Transverse colon (tissue), 4 donors: ENCODE results near the gene SLC28A3. TPM values are rescaled to one million over a fixed set of nuclear protein-coding genes. Genes with fewer than 3 reads are reported as not detected.

ENCODE experiments used
- DNase-seq: peaks from one replicate; pipeline ENCODE4 v3.0.0-alpha.2; 2019
- H3K27ac ChIP-seq, 4 donors: fragments of 200-600 bp; sonication (generic); 2 replicates each; pipeline ENCODE4 v1.5.1; 2016 to 2018; ENCODE audit warnings: inconsistent platforms in 4 of 4
- H3K27me3 ChIP-seq: fragments of 200-600 bp; sonication (generic); 2 replicates; pipeline ENCODE4 v1.5.1; 2017; ENCODE audit warnings: inconsistent platforms
- H3K36me3 ChIP-seq, 4 donors: fragments of 200-600 bp; sonication (generic); 2 replicates each; pipeline ENCODE4 v1.5.1; 2017 to 2019; ENCODE audit warnings: inconsistent platforms in 4 of 4
- H3K4me1 ChIP-seq, 4 donors: fragments of 200-600 bp; sonication (generic); 2 replicates each; pipeline ENCODE4 v1.5.1; 2017 to 2020; ENCODE audit warnings: inconsistent platforms in 4 of 4
- H3K4me3 ChIP-seq, 4 donors: fragments of 200-600 bp; sonication (generic); 1 replicate in 1 of 4; 2 replicates in 3 of 4; pipeline versions ENCODE4 v1.5.1 to v1.6.1; 2017 to 2019; ENCODE audit warnings: inconsistent platforms in 4 of 4
- H3K9me3 ChIP-seq, 2 donors: fragments of 200-600 bp; sonication (generic); 2 replicates each; pipeline ENCODE4 v1.5.1; 2017 to 2019; ENCODE audit warnings: inconsistent platforms in 2 of 2
- EP300 ChIP-seq: sonication (generic); formaldehyde crosslinking; IDR thresholded peaks from one replicate; pipeline ENCODE4 v1.6.1; 2017; ENCODE audit warnings: antibody characterized with exemption, low read depth
- POLR2A ChIP-seq: fragments of 450-650 bp; IDR thresholded peaks from one replicate; pipeline ENCODE4 v1.6.1; 2016; ENCODE audit warnings: antibody characterized with exemption, mild to moderate bottlenecking, moderate library complexity
- POLR2AphosphoS5 ChIP-seq, 3 donors: sonication (generic); formaldehyde crosslinking; IDR thresholded peaks; one replicate each; pipeline ENCODE4 v1.6.1; 2016; ENCODE audit warnings: antibody characterized with exemption in 3 of 3
- WGBS, 2 donors: methylation state at CpG; one replicate each; pipeline ENCODE4 v1.1.5; 2018; ENCODE audit warnings: low coverage in 1 of 2; 5-methylcytosine and 5-hydroxymethylcytosine counted together
- in situ Hi-C, 4 donors: fragments of 200-750 bp; cut with MboI; loops; one replicate each; pipeline versions ENCODE4 v1.15.0 to v1.15.1; 2017; ENCODE audit warnings: low sequenced_read_pairs in 3 of 4, low pct_ligation_motif_present in 1 of 4, low pct_unique_long_range_greater_than_20kb in 1 of 4
- intact Hi-C: fragments of 100-400 bp; cut with DNase I; formaldehyde crosslinking; loops from one replicate; pipeline ENCODE4 v1.15.1; 2023; ENCODE audit warnings: low total_unique reads
- total RNA-seq, 4 donors: library from RNA; depleted of rRNA; stranded (reverse); fragments of >200 nt; gene quantifications; one replicate each; pipeline ENCODE4 v1.1.0, GENCODE V29; 2016
- TF ChIP-seq, protein P1 (sequence below), 5 experiments: fragments of 200-600 bp in 3 of 5; fragments of 450-650 bp in 2 of 5; sonication (generic) in 3 of 5; IDR thresholded peaks; 1 replicate in 2 of 5; 2 replicates in 3 of 5; pipeline ENCODE4 v1.5.1; 2016 to 2017; ENCODE audit warnings: antibody characterized with exemption in 5 of 5, inconsistent platforms in 3 of 5, mild to moderate bottlenecking in 2 of 5, moderate library complexity in 1 of 5

SLC28A3 gene
- total RNA-seq, 4 donors from 2014 or later = 0.16 to 1.2 (median 0.41) TPM; not detected in 1

DNA sequence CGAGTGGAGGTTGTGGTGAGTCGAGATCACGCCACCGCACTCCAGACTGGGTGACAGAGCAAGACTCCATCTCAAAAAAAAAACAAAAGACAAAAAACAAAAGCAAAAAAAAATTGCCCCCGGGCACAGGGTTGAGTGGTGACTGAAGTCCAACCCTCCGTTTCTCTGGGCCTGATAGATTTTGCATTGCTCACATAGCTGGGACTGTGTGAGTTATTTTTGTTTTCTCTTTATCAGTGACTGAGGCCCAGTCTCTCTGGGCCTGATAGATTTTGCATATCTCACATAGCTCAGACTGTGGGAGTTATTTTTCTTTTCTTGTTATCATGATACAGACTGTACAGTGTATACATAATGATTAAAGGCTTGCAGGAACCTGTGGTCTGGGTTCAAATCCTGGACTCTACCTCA, 2.6 kb upstream of the SLC28A3 start:
- TF ChIP-seq, protein P1, sequence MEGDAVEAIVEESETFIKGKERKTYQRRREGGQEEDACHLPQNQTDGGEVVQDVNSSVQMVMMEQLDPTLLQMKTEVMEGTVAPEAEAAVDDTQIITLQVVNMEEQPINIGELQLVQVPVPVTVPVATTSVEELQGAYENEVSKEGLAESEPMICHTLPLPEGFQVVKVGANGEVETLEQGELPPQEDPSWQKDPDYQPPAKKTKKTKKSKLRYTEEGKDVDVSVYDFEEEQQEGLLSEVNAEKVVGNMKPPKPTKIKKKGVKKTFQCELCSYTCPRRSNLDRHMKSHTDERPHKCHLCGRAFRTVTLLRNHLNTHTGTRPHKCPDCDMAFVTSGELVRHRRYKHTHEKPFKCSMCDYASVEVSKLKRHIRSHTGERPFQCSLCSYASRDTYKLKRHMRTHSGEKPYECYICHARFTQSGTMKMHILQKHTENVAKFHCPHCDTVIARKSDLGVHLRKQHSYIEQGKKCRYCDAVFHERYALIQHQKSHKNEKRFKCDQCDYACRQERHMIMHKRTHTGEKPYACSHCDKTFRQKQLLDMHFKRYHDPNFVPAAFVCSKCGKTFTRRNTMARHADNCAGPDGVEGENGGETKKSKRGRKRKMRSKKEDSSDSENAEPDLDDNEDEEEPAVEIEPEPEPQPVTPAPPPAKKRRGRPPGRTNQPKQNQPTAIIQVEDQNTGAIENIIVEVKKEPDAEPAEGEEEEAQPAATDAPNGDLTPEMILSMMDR (IDR thresholded peaks at IDR 0.05) = no peak
- TF ChIP-seq POLR2AphosphoS5 (IDR thresholded peaks at IDR 0.05) (no peak), POLR2A (no peak), EP300 (no peak)
- DNase-seq = no peak
- no peaks in the 10 kb centered on the region for H3K36me3 ChIP-seq
- no peaks in the 10 kb centered on the region for H3K27me3 ChIP-seq
- intact Hi-C loops (no loop called here), in situ Hi-C loops (no loop called here)
- no peak overlapping the region for H3K4me3 ChIP-seq
- H3K9me3 ChIP-seq = no peaks in the 10 kb centered on the region
- peaks cover 0 to 10% (median 0%) of the 10 kb centered on the region in 4 donors for H3K4me1 ChIP-seq
- H3K27ac ChIP-seq = no peak overlapping the region
- WGBS, 2 donors = 83 to 88% methylated on average over 2 to 6 of the region's 6 CpGs

DNA sequence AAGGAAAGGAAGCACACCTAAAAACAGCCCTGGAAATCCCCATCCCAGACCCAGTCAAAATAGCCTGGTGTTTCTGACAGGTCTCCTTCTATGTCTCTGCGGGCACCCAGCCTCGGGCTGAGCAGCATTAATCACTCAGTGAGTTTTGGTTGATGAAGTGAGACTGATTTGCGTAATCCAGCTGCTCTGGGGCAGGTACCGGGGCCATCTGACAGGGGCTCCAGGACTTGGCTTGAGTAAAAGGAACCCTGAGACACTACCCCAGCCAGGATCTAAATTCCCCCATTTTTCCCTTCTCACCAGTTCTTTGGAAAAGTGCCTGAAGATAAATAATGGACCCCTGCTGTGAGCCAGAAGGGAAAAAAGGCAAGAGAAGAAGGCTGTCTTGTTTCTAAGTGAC, 596 bp downstream of the SLC28A3 start:
- TF ChIP-seq POLR2AphosphoS5 (IDR thresholded peaks at IDR 0.05) (no peak), POLR2A (no peak), EP300 (no peak)
- TF ChIP-seq, protein P1 (IDR thresholded peaks at IDR 0.05) = no peak
- in situ Hi-C loops (no loop called here), intact Hi-C loops (no loop called here)
- peaks cover 0 to 10% (median 1%) of the 10 kb centered on the region in 4 donors for H3K4me1 ChIP-seq
- no peaks in the 10 kb centered on the region for H3K9me3 ChIP-seq
- no peak for DNase-seq
- H3K4me3 ChIP-seq = no peak overlapping the region
- H3K27ac ChIP-seq = peak overlapping the region in 2 of 4 donors; percentile 36 to 51
- H3K27me3 ChIP-seq = no peaks in the 10 kb centered on the region
- 58% methylated on average over 4 of the region's 4 CpGs; no CpG with 5 or more reads in 1 of the 2 donors for WGBS, 2 donors
- H3K36me3 ChIP-seq = no peaks in the 10 kb centered on the region

DNA sequence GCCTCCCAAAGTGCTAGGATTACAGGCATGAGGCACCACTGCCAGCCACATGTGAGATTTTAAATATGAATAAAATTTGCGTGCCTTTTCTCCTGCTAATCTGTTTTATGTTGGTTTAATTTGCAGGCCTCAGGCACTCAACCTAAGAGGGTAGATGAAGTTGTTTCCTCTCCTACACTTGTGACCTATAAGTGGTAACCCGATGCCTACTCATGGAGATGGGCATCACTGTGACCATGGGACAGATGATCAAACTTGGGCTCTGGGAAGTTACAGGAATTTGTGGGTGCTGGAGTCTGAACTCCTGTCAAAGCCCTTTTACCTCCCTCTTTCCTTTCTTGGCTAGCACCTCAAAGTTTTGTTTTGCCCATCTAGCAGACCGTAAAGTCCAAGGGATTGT, 1.1 kb downstream of the SLC28A3 start:
- Histone ChIP-seq H3K36me3 (no peaks in the 10 kb centered on the region), H3K4me1 (peaks cover 0 to 10% (median 1%) of the 10 kb centered on the region in 4 donors), H3K9me3 (no peaks in the 10 kb centered on the region), H3K27ac (no peak overlapping the region), H3K4me3 (no peak overlapping the region), H3K27me3 (no peaks in the 10 kb centered on the region)
- intact Hi-C loops = no loop called here
- DNase-seq = no peak
- TF ChIP-seq POLR2AphosphoS5 (IDR thresholded peaks at IDR 0.05) (no peak), POLR2A (no peak), EP300 (no peak)
- TF ChIP-seq, protein P1 (IDR thresholded peaks at IDR 0.05) = no peak
- in situ Hi-C loops = no loop called here
- 64 to 80% methylated on average over 1 to 3 of the region's 3 CpGs for WGBS, 2 donors

DNA sequence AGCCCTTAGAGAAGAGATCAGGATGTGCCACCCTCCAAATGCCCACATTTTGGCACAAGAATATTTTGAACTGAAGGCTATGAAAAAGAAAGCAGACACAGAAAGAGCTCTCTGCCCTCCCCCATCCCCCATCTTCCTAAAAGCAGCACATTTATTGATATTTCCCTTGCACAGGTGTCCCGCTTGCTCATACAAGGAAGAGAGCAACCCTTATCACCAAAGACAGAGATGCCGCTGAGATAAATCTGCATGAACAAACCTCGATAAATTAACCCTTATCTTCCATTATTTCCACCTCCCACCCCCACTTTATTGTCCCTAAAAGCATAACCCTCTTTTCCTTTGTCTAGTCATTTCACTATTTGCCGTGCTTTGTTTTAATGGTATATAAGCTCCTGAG, 1.8 kb downstream of the SLC28A3 start:
- no peaks in the 10 kb centered on the region for H3K36me3 ChIP-seq
- 51 to 54% methylated on average over 4 of the region's 4 CpGs for WGBS, 2 donors
- no peak for DNase-seq

More for the DNA sequence above, 1.8 kb downstream of the SLC28A3 start:
- Histone ChIP-seq H3K4me3 (no peak overlapping the region), H3K9me3 (no peaks in the 10 kb centered on the region), H3K27ac (no peak overlapping the region), H3K27me3 (no peaks in the 10 kb centered on the region), H3K4me1 (peaks cover 0 to 10% (median 1%) of the 10 kb centered on the region in 4 donors)
- intact Hi-C loops (no loop called here), in situ Hi-C loops (no loop called here)
- no peak for TF ChIP-seq POLR2AphosphoS5 (IDR thresholded peaks at IDR 0.05)
- no peak for TF ChIP-seq EP300
- no peak for TF ChIP-seq POLR2A
- TF ChIP-seq, protein P1 (IDR thresholded peaks at IDR 0.05) = no peak
